ENCODE measurements around the gene CHD9.

CHD9 gene

DNA sequence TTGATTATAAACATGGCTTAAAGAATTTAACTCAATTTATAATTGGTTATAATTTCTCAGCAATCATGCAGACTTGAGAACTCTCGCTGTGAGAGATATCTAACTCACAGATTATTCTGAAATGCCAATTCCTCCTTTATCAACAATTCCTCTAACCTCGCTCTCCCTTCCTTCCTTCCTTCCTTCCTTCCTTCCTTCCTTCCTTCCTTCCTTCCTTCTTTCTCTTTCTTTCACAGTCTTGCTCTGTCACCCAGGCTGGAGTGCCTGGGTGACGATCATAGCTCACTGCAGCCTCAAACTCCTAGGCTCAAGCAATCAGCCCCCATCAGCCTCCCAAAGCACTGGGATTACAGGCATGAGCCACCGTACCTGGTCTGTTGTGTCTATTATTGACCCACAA is 42.4 kb downstream of the CHD9 start:
- DNase-seq = no peak

DNA sequence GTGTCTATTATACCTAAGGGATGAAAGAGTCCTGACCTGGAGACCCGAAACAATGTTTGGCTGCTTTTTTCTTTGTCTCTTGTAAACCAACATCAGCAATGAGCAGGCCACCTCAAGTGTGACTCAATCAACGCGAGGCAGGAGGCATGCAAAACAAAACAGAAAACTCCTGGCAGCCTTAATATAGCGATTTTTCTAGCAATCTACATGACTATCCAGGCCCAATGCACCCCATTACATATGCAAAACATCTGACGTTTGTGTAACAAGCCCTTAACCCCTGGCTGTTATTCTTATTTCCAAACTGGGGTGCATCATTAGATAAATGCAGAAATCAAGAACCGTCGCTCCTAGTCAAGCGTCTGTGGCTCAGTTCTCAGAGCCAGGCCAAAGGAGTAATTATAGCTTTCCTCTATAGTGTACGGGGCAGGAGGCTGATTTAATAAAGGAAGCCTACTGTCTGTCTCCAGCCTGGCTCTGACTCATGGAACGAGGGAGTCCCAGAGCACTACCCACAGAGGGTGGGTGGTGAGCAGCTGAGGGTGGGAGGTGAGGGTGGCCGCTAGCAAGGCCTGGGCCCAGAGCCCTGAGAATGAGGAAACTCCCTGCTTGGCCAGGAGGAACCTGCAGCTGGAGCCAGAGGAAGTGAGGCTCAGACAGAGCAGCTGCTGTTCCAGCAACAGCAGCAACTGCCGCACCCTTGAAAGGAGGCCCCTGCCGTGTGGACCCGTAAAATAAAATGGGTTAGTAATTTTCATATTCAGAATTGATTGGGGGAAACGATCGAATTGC is 43.9 kb downstream of the CHD9 start:
- DNase-seq = peak; percentile 23

DNA sequence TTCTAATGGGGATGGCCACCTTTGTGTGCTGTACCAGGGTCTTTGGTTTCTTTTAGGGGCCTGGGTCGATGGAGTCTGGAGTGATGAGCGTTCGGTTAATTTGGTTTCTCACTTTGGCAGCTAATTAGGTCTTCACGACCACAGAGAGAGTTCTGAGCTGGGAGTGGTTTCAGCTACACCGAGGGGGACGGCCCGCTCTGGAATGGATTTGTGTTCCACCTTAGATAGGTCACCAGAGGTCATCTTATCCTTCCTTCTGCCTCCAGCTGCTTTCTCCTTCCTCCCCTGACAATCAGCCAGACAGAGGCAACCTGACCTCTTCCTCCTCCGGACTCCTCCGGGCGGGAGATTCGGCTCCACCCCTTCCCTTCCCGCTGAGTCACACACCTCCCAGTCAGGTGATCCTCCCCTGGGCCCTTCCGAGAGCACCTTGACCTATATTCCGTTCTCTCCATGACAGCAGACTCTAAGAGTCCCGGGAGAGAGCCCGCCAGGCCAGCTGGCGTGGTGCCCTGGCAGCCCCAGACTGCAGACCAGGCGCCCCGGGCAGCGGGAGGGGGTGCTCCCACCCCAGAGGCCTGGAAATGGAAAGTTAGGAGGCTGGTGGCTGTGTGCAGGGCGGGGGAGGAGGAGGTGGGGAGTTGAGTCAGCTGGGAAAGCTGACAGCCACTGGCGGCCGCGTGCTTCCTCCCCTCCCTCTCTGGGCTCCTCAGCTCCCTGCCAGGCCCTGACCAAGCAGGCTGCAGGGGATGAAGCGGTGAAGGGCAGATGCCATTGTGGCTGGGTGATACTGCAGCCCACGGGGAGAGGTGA is 44.7 kb downstream of the CHD9 start:
- DNase-seq = peak; percentile 49

DNA sequence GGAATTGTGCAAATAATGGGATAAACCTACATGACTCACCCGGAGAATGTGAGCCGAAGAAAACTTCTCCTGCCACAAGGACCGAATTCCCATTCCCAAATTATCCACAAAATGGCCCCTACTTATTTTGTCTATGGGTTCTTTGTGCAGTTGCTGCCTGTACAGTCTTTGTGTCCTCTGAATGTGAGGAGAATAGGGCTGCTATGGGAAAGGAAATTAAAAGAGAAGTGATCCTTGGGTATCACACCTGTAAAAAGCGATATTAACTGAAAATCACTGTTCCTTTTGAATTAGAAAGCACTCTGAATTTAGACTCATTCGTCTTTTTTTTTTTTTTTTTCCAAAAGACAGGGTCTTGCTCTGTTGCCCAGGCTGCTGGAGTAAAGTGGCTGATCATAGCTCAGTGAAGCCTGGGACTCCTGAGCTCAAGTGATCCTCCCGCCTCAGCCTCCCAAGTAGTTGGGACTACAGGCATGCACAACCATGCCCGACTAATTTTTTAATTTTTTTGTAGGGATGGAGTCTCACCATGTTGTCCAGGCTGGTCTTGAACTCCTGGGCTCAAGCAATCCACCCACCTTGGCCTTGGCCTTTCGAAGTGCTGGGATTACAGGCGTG is 45.4 kb downstream of the CHD9 start:
- DNase-seq = no peak

DNA sequence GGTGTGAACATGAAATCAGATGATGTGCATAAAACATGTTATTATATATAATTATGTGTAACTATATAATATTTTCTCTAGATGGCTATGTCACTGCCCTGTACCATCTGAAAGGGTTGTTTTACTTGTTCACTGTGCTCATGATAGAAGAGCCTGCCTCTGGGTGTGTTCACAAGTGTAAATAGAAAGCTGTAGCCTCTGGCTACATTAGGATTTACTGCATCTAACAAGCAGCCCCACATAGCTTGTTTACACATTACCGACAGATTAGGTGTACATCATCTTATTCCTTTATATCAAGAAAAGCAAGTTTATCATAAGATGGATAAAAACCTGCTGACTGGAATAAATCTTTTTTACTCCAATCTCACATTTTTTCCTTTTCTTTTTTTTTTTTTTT is 46.1 kb downstream of the CHD9 start:
- DNase-seq = no peak

DNA sequence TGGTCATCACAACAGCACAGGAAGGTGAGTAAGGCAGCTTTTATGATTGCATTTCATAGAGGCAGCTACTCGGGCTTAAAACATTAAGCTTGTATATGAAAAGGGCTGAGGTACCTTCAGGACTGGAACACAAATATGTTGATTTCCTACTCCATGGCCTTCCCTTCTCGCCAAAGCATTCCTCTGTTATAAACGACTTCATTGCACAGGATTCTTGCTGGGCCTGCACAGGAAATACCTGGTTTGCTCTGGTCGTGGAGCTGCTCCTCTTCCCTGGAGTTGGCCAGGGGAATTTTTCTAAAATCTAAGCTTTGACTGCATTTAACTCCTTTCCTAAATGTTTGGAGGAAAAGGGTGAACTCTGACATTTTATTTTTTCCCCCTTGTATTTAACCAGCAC is 49.0 kb downstream of the CHD9 start:
- no peak for DNase-seq

DNA sequence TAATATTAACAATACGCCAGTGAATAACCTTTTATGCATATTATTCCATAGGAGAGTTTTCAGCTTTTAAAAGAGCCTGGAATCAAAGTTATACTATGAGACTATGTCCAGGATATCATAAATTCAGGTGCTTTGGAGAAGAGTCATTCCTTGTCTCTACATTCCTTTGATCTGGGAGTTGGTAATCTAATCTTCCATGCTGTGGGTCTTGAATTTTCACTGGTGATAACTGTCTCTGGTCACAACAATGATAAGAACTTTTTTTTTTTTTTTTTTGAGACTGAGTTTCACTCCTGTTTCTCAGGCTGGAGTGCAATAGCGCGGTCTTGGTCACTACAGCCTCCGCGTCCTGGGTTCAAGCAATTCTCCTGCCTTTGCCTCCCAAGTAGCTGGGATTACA is 50.8 kb downstream of the CHD9 start:
- DNase-seq = no peak

DNA sequence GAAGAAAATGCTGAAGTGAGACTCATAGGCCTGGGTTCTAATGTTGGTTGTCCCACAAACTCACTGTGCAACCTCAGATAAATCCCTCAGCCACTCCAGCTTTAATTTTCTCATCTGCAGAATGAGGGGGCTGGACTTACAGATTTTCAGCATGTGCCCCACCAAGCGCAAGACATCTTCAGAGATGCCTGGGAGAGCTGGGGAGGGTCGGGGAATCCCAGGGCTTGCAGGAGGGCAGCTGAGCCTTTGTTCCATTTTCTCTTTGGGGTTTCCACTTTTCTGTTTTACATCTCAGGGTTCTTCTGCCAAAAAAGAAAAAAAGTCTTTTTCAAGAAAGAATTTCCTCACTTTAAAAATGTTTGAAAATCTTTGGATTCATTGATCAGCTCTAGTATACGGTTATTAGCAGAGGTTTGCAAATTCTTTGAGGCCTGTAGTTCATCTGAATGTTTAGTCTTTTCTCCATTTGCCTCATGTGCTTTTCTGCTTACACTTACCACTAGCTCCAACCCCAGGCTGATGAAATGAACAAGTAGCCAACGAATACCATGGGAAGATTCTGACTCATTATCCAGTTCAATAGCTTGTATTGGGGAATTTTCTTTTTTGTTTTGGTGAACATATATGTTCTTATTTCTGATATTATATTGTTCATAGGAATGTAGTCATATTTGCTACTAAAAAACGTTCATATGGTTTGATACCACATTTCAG is 56.4 kb downstream of the CHD9 start:
- DNase-seq = no peak

DNA sequence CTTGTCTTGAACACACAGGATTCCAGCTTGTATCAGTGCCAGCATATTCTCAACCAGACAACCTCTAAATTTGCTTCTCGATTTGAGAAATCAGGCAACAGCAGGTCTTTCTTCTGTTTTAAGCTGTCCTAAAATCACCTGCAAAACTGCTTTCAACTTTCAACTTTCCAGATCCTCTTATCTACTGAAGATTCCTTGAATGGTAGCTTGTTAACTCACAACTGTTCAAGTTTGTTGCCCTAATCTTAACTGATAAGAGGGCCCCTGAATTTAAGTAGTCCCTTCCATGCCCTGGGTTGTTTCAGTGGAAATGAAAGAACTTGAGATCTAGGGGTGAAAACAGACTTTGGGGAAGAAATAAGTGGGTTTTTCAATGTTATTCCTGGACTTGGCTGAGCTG is 57.2 kb downstream of the CHD9 start:
- DNase-seq = no peak

DNA sequence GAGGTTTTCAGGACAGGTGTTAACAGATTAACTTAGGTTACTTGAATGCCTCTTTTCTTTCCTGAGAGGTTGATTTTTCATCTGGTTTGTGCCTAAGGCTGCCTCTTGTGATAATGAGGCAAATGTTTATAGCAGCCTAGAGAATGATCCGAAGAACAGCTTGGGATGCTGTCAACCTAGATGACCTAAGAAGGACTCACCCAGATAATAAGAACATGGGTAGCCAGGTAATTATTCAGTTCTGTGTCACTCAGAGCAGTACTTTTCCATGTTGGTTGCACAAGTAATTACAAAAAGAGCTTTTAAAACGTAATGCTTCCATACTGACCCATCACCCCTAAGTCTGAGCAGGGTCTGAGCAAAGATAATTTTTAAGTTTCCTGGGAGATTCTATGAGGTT is 60.3 kb downstream of the CHD9 start:
- DNase-seq = no peak

DNA sequence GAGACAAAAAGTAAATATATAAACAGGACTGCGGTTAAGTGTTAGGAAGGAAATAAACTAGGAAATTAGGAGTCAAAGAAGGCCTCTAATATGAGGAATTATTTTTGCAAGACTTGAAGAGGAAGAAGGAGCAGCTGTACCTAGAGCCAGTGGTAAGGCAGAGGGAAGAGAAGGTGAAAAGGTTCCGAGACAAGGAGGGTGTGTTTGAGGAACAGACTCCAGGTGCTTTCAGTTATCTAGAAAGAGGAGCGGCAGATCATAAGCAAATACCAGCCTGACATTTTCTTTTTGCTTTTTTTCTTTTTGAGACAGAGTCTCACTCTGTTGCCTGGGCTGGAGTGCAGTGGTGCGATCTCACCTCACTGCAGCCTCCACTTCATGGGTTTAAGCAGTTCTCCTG is 61.0 kb downstream of the CHD9 start:
- no peak for DNase-seq

DNA sequence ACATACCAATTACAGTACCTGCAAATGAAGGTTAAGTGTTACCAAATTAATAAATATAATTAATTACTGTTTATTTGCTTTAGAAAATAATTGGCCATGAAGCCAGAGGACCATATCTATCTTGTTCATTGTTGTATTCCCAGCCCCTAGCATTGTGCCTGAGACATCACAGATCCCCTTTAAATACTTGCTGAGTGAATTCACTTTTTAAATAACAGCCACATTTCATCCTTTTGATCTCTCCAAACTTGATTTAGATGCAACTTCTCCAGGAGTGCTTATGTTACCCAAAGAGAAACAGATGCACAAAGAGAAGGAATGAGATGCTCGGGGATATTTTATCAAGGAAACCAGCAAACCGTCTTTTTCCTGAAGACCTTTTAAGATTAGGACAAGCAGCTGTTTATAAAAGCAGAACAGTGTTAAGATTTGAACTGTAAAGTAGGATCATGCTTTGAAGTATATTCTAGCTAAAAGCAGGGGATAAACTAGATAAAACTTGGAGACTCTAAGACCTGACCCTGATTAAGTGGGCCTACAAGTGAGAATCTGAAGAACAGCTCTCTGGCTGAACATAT is 66.3 kb downstream of the CHD9 start:
- no peak for DNase-seq

DNA sequence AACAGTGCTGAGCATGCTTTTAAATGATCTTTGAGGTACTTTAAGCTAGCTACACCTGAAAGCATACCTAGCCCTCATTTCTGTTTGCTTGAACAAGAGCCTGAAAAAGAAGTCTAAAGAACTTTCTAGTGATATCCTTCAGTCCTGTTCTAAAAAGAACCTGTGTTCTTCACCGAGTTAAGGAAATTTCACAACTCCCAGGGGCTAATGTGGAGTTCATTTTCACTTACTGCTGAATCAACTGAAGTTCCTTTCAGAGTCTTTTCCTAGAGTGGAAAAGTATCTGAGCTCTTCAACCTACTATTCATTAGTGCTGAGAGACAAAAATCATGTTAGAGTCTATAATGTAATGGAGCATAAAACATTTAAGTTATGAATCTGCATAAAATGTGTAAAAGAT is 66.9 kb downstream of the CHD9 start:
- DNase-seq = no peak

DNA sequence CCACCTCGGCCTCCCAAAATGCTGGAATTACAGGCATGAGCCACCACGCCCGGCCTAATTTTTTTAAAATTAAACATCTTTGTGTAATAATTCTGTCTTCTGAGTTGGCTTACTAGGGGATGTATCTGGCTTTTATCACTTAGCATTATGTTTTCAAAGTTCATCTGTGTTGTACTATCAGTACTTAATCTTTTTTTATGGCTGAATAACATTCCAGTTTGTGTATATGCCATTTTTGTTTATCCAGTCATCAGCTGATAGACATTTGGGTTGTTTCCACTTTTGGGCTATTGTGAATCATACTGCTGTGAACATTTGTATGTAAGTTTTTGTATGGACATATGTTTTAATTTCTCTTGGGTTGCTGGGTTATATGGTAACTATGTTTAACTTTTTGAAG is 69.0 kb downstream of the CHD9 start:
- DNase-seq = no peak

DNA sequence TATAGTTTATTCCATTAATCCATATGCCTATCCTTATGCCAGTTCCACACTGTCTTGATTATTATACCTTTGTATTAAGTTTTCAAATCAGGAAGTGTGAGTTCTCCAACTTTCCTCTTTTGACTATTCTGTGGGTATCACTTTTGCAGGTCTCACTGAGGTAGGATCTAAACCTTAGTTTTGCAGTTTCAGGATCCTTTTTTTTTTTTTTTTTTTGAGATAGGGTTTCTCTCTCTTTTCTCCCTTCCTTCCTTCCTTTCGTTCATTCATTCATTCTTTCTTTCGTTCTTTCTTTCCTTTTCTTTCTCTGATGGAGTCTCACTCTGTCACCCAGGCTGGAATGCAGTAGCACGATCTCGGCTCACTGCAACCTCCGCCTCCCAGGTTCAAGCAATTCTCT is 71.6 kb downstream of the CHD9 start:
- no peak for DNase-seq

DNA sequence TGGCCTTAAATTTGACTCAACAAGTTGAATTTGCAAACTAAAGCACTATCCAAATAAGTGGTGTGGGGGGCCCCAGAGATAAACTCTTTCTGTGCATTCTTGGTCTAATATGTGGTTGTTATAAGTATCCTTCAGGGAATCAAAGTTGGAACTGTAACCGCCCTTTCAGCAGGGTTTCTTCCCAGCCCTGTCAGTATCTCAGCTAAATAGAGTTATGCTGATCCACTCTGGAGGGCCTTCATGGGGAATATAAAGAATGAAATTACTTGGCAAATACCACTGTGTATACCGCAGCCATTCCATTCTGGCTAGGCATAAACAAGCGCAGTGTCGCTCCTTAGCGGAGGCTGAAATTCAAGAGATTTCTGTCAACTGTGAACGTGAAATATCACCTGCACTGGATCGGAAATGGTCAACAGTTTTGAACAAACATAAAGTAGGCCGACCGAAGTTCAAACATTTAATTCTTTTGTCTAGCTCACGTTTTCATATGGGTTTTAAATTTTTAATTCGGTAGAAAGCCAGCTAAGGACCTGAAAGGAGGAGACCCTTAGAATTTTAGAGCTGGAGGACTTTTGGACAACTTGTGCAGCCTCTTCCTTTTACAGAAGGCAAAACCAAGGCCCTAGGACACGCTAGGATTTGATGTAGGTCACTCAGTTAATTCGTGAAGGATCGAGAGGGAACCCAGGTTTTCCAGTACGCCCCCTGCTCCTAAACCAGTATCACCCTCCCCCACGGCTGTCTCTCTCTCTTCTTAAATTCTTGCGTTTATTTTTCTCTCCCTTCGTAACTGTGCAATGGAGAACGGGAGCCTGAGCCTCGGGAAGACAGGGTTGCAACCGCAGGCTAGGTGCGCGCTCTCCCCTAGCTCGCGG is 74.7 kb downstream of the CHD9 start:
- no peak for DNase-seq

DNA sequence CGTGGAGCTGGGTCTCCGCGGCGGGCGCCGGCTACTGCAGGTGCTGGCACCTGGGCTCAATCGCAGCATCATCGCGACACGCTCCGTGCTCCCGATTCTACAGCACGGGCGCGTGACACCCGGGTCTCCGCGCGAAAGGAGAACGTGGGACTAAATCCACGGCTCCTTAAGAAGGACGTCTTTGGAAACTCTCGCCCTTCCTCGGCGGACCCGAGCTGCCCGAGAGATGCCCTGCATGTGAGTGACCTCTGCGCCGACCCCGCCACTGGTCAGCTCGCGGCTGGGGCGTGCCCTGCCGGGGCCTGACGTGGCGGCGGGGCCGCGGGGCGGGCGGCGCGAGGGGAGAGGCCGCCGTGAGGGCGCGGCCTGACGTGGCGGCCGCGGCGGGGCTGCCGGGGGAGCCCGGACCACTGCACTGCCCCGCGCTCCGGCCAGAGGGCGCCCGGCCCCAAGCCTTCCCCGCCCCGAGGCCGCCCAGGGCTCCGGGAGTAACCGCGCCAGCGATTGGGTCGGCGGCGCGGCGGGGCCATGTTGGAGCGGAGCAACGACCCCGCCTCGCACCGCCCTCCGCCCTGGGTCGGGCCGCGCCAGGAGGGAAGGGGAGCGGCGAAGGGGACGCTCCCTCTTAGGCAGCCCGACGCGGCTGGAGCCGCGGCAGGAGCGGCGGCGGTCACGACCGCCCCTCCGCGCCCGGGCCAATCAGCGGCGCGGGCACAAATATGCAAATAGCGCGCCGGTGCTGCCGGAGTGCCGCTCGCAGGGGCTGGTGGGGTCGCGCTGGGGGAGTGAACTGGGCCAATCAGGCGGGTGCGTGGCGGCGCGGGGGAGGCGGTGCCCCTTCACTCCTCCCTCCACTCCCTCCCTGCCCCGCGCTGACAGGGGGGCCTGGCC is 75.6 kb downstream of the CHD9 start:
- DNase-seq = peak; percentile 93

DNA sequence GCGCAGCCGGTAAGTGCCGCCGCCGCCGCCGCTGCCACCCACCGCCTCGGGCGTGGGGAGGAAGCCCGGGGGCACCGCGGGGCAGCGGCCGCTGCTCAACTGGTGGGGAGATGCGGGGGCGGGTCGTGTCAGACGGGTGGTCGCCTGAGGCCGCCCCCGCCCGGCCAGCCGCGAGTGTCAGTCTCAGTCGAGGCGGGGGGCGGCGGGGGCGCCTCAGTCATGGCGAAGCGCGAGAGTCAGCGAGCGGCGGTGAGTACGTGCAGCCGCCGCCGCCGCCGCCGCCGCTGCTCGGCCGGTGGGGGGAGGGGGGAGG is 76.2 kb downstream of the CHD9 start:
- DNase-seq = no peak

DNA sequence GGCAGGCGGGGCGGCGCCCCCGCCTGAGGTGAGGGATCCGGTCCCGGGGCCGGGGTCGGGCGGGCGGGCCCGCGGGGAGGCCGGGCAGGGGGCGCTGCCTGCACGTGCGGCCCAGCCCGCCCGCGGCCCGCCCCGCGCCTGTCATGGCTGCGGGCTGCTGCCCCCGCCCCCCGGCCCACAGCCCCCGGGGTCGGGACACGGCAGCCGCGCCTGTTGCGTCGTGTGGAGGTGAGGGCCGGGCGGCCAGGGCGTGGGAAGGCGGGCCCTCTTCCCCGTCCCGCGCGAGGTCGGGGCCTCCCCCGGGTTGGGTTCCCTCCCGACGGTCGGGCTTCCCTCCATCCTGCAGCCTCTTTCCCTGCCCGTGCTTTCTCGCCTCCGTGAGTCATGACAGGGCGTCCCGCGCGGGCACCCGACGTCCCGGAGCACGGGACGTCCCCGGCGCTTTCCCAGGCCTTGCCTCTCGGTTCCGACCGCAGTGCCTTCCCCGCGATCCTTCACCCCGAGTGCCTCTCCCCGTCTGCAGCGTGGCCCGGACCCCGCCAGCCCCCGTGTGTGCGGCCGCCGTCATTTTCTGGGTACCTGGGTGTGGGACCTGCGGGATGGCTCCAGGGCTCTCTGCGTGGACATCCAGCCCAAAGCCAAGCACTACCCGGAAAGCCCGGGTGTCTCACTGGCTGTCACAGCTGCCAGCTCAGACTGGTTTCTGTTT is 76.7 kb downstream of the CHD9 start:
- peak; percentile 72 for DNase-seq

DNA sequence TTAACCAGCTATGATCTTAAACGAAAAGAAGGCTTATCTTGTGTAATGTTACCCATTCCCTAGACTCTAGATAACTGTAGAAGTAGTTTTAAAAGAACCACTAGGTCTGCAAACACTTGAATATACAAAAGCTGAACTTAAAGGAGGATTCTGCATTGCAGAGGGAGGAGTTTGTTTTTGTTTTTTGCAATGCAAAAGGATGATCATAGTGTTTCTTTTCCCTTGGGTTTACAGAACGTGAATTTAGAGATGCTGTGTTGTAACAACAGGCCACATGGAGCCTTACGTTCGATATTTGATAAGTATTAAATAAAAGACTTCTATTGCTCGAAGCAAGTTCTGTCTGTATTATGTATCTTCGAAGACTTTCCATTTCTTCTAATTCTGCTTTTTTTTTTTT is 77.6 kb downstream of the CHD9 start:
- no peak for DNase-seq

All from stimulated activated CD4-positive, alpha-beta T cell treated with anti-CD3 and anti-CD28 coated beads, Interleukin-4, amount 100 ng/mL, for 24 hours (primary cell).